A172 (cell line): ENCODE measurements around the gene HSH2D. TPM values are rescaled to one million over a fixed set of nuclear protein-coding genes. Genes with fewer than 3 reads are reported as not detected.
A peak's percentile ranks its signal among the peaks of the same experiment; 100 is the strongest.
"Not testable (repeated sequence)": the region's sequence is repeated elsewhere in the genome, so short reads cannot be mapped to it uniquely, and the experiment has no call there.

ENCODE experiments used
- DNase-seq: peaks from one replicate; pipeline ENCODE4 v3.0.0-alpha.2; 2015; ENCODE audit warnings: low spot score
- total RNA-seq: library from RNA; depleted of rRNA; stranded (reverse); fragments of >200 nt; shearing (Covaris generic); gene quantifications from 2 replicates; pipeline ENCODE4 v1.2.3, GENCODE V29; 2014

The HSH2D gene
- total RNA-seq, 1 experiment from 2014 or later: not detected

- DNase-seq: not testable (repeated sequence)
Measured at GRCh38 chr19:16119075-16119857, 24.2 kb upstream of the HSH2D start.

DNA sequence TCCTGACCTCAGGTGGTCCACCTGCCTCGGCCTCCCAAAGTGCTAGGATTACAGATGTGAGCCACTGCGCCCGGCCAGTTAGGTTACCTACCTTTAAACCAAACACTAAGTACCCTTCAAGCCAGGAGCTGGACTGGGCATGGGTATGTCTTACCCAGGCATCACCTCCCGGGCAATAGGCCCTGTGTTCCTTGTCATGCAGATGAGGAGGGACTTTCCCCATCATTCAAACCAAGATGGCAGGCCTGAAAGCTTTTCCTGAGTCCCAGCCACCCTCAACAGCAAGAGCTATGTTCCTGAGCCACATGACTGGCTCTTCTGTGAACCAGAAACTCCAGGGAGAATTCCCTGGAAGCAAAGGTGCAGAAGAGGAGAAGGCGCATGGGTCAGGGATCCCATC lies 22.3 kb upstream of the HSH2D start:
- no peak for DNase-seq

DNA sequence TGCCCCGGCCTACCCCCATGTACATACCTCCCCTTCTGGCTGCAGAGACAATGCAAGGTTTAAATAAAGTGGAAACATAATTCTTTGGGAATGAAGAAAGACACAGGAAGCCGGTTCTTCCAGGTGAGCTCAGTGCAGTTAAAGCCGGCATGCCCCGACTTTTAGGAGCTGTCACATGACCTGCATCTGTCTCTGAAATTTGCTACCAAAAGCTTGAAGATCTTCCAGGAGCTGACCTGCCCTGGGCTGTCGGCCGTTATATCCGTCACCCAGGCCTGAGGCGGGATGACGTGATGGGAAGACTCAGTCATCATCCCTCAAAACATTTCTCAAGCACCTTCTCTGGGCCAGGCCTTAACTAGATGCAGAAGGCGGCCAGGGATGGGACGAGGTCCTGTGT lies 21.5 kb upstream of the HSH2D start:
- DNase-seq: no peak

- no peak for DNase-seq
Measured at GRCh38 chr19:16124953-16125352, 18.5 kb upstream of the HSH2D start.

DNA sequence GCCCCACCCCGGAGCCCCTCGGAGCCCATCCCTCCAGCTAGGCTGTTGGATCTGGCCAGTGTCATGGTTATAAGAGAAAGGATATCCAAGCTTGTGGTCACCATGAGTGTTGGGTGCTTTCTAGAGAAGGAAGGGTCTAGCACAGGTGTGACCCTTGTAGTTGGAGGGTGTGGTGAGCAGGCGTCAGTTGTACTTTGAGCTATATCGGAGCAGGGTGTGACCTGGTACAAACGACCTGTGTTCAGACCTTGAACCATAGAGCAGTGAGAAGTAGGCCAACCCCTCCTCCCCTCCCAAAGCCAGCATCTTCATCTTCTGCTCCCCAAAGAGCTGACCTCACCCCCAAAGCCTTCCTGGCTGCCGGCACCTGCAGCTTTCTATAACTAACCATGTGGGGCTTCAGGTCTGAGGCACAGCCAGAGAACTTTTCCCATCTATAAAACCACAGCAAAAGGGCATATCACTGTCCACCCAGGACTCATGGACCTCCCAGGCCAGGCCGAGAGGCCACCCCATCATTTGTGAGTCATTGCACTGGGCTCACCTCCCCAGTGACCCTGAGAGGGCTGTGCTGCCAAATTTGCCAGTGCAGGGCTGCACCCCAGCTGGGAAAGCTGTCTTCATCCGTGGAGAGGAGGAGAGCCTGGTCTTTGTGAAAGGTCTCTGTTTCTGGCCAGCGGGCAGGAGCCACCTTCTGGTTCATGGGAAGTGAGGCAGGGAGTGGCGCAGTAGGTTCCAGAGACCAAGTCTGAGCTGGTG lies 17.6 kb upstream of the HSH2D start:
- no peak for DNase-seq

GRCh38 chr19:16127080-16127479 lies 16.4 kb upstream of the HSH2D start:
- no peak for DNase-seq

DNA sequence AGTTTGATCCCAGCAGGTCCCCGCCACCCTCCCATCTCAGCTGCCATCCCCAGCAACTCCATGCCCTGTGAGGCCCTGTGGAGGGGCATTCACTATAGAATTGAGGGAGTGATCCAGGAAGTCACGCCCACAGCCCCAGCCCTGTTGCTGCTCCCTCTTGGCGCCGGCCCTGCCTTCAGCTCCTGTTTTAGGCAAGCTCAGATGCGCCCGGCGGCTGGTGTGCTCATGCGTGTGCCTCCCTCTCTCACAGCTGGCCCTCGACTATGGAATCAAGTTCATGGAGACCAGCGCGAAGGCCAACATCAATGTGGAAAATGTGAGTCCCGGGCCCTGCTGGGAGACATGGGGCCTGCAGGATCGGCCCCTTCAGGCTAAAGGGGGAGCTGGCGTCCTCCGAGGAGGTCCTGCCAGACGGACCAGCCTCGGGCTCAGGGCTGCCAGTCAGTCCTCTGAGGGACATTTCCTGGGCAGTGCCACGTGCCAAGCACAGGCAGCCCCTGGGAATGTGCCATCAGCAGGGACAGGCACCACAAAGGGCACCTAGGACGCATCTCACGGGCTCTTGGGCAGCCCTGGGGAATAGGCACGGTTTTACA lies 15.6 kb upstream of the HSH2D start:
- no peak for DNase-seq

DNA sequence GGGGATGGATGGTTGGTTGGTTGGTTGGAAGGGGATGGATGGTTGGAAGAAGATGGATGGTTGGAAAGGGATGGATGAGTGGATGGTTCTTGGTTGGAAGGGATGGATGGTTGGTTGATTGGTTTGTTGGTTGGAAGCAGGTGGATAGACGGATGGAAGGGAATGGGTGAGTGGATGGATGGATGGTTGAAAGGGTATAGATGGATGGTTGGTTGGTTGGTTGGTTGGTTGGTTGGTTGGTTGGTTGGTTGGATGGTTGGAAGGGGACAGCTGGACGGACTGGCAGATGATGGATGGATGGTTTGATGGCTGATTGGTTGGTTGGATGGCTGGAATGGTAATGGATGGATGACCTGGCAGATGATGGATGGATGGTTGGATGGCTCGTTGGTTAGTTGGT lies 11.8 kb upstream of the HSH2D start:
- no peak for DNase-seq

GRCh38 chr19:16133818-16134217 lies 9.7 kb upstream of the HSH2D start:
- no peak for DNase-seq

- no peak for DNase-seq
Measured at GRCh38 chr19:16134510-16134909, 9.0 kb upstream of the HSH2D start.

DNA sequence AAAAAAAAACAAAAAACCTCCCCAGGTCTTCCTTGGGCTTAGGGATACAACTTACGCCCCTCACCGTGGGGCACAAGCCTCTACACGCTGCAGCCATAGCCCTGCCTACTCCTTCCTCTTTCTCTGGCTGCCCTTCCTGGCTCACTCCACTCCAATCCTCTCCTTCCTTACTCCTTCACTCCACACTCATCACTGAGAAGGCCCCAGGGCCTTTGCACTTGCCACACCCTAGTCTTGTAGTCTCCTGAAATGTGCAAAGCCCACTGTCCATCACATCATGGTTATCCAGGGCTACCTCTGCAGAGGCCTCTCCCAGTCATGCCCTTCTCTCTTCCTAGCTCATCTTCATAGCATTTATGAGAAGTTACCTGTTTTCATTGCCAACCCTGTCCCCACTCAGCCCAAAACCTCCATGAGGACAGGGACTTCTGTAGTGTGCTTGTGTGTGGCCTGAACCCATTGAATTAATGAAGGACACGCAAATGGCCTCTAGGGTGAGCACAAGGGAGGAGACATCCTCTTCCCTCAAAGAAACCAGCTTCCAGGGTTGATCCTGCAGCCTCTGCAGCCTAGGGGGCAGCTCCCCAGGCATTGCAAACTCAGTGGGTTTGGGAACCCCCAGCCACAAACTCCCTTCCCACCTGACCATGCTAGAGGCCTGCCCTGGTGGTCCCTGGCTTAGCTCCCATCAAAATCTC lies 7.9 kb upstream of the HSH2D start:
- no peak for DNase-seq

- DNase-seq: no peak
Measured at GRCh38 chr19:16136185-16136999, 7.1 kb upstream of the HSH2D start.

- DNase-seq: no peak
Measured at GRCh38 chr19:16139752-16140151, 3.7 kb upstream of the HSH2D start.

DNA sequence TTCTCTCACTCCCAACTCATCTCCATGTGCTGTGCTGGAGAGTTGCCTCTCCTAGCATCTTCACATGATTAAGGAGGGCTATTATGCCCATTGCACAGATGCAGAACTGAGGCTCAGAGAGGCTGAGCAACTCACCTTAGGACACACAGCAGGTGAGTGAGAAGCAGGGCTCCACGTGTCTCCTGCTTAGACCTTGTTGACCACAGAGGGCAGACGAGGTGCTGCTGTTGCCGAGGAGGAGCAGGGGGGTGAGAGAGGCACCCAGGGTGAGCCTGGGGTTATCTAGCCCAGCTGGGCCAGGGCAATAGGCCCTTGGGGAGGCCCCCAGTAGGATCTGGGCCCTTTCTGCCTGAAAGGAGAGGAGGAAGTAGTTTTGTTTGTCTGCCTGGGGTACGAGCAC lies 2.4 kb upstream of the HSH2D start:
- DNase-seq: no peak

- DNase-seq: no peak
Measured at GRCh38 chr19:16142032-16142580, 1.4 kb upstream of the HSH2D start.

DNA sequence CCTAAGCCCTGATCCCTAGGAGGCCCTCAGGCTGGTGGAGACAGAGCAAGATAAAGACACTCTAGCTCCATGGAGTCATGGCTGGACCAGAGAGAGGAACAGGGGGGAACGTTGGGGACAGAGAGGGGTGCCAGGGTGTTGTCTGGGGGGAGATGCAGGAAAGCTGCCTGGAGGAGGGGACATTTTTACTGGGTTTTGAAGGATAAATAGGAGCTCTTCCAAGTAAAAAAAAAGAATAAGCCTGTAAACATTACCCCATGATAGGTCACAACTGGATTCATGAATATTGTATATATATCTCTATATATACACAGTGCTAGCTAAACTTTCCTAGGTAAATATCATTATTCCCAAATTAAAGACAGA lies 714 bp downstream of the HSH2D start:
- no peak for DNase-seq

GRCh38 chr19:16146112-16146511 lies 2.6 kb downstream of the HSH2D start:
- DNase-seq: no peak

DNA sequence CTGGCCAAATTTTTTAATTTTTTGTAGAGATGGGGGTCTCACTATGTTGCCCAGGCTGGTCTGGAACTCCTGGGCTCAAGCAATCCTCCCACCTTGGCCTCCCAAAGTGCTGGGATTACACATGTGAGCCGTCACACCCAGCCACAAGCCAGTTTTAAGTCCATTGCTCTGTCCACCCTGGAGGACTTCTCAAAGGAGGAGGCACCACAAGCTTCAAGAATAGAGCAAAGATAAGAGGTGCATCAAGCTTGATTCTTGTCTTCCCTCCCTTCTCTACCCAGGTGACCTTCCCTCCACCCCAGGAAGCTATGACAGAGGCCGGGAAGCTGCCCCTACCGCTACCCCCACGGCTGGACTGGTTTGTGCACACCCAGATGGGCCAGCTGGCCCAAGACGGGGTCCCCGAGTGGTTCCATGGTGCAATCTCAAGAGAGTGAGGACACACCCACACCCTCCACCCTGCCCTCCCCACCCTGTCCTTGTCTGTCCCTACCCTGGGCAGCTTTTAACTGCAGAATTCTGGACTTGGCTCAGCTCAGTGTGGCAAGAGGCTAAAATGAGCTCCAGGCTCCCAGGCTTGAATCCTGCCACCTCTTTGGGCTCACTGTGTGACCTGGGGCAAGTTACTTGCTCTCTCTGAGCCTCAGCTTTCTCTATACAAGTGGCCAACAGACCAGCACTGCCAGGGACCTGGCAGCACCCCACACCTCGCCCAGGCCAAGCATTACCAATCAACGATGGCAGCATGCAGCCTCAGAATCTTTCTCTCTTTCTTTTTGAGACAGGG lies 5.2 kb downstream of the HSH2D start:
- no peak for DNase-seq

DNA sequence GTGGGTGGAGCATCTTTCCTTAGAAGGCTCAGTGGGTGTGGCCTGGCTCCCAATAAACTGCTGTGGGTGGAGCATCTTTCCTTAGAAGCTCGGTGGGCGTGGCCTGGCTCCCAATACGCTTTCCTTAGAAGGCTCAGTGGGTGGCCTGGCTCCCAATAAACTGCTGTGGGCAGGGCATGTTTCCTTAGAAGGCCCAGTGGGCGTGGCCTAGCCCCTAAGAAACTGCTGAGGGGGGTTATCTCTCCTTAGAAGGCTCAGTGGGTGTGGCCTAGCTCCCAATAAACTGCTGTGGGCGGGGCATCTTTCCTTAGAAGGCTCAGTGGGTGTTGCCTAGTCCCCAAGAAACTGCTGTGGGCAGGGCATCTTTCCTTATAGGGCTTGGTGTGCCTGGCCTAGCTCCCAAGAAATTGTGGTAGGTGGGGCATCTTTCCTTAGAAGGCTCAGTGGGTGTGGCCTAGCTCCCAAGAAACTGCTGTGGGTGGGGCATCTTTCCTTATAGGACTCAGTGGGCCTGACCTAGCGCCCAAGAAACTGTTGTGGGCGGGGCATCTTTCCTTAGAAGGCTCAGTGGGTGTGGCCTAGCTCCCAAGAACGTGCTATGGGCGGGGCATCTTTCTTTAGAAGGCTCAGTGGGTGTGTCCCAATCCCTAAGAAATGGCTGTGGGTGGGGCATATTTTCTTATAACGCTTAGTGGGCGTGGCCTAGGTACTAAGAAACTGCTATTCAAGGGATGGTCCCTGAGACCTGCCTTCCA lies 10.3 kb downstream of the HSH2D start:
- DNase-seq: peak; percentile 37

DNA sequence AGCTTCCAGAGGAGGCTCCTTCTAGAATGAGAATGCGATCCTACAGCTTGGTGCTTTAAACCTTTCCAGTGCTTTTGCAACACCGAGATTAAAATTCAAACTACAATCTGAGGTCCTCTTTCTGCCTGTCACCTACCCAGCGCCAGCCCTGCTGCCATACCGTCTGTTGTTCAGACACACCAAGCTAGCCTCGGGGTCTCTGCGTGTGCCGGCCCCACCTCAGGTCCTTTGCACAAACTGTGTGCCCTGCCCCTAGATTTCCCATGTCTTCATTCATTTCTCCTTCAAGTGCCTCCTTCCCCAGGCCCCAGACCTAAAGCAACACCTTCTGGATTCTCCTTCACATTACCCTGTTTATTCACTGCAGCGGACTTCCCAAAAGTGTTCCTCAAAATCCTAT lies 11.1 kb downstream of the HSH2D start:
- no peak for DNase-seq
